RWPE2 (cell line): ENCODE data around the gene ZDHHC17.

ENCODE experiments used
- ATAC-seq: fragments of 200-7000 bp; cut with Tn5 transposase; 3 replicates; pipeline ENCODE4 v1.9.1; 2021; ENCODE audit warnings: low read depth
- DNase-seq: peaks from one replicate; pipeline ENCODE4 v3.0.0-alpha.2; 2020; ENCODE audit warnings: low spot score
- H3K27ac ChIP-seq: fragments of 450-650 bp; 2 replicates; pipeline ENCODE4 v1.5.1; 2017; ENCODE audit warnings: mild to moderate bottlenecking; ENCODE audit not compliant: poor library complexity, severe bottlenecking
- H3K27me3 ChIP-seq: fragments of 250-450 bp; sonication (Bioruptor Pico); 2 replicates; pipeline ENCODE4 v1.5.1; 2021; ENCODE audit warnings: mild to moderate bottlenecking, moderate library complexity; ENCODE audit not compliant: insufficient read depth, poor library complexity, severe bottlenecking
- H3K36me3 ChIP-seq: fragments of 250-450 bp; sonication (Bioruptor Pico); 2 replicates; pipeline ENCODE4 v1.5.1; 2020; ENCODE audit warnings: low read depth, mild to moderate bottlenecking, moderate library complexity
- H3K4me1 ChIP-seq: fragments of 250-450 bp; sonication (Bioruptor Pico); 2 replicates; pipeline ENCODE4 v1.5.1; 2021; ENCODE audit warnings: mild to moderate bottlenecking, moderate library complexity; ENCODE audit not compliant: insufficient read depth, poor library complexity, severe bottlenecking
- H3K4me3 ChIP-seq: fragments of 250-450 bp; sonication (Bioruptor Pico); 2 replicates; pipeline ENCODE4 v1.5.1; 2021; ENCODE audit warnings: mild to moderate bottlenecking, moderate library complexity; ENCODE audit not compliant: severe bottlenecking
- H3K9me3 ChIP-seq: fragments of 250-450 bp; sonication (Bioruptor Pico); 2 replicates; pipeline ENCODE4 v1.5.1; 2021; ENCODE audit warnings: mild to moderate bottlenecking, moderate library complexity; ENCODE audit not compliant: severe bottlenecking
- CTCF ChIP-seq: fragments of 450-650 bp; IDR thresholded peaks from one replicate; pipeline ENCODE4 v1.5.1; 2017; ENCODE audit warnings: mild to moderate bottlenecking, moderate library complexity; ENCODE audit not compliant: poor library complexity, severe bottlenecking

Gene ZDHHC17

GRCh38 chr12:76891609-76892008, 127.7 kb downstream of the ZDHHC17 start:
- Histone ChIP-seq H3K4me1 (peaks cover 3% of the 10 kb centered on the region), H3K27me3 (no peaks in the 10 kb centered on the region), H3K36me3 (no peaks in the 10 kb centered on the region), H3K9me3 (no peaks in the 10 kb centered on the region), H3K4me3 (no peak overlapping the region), H3K27ac (no peak overlapping the region)
- DNase-seq, result no peak
- TF ChIP-seq CTCF, result no peak
- ATAC-seq, result no peak

GRCh38 chr12:76895796-76896195, 131.9 kb downstream of the ZDHHC17 start:
- Histone ChIP-seq H3K36me3 (no peaks in the 10 kb centered on the region), H3K27ac (no peak overlapping the region), H3K4me3 (no peak overlapping the region), H3K4me1 (no peaks in the 10 kb centered on the region), H3K27me3 (no peaks in the 10 kb centered on the region), H3K9me3 (no peaks in the 10 kb centered on the region)
- ATAC-seq, result no peak
- no peak for TF ChIP-seq CTCF
- no peak for DNase-seq

- no peak for ATAC-seq
Measured at GRCh38 chr12:76896274-76896673, 132.4 kb downstream of the ZDHHC17 start.

GRCh38 chr12:76898442-76898841, 134.5 kb downstream of the ZDHHC17 start:
- Histone ChIP-seq H3K27ac (no peak overlapping the region), H3K4me1 (no peaks in the 10 kb centered on the region), H3K27me3 (no peaks in the 10 kb centered on the region), H3K4me3 (no peak overlapping the region), H3K9me3 (no peaks in the 10 kb centered on the region), H3K36me3 (no peaks in the 10 kb centered on the region)
- ATAC-seq, result no peak
- no peak for DNase-seq
- TF ChIP-seq CTCF, result no peak

More at GRCh38 chr12:76896274-76896673, 132.4 kb downstream of the ZDHHC17 start:
- no peak for TF ChIP-seq CTCF
- Histone ChIP-seq H3K4me3 (no peak overlapping the region), H3K9me3 (no peaks in the 10 kb centered on the region), H3K27ac (no peak overlapping the region), H3K4me1 (no peaks in the 10 kb centered on the region), H3K27me3 (no peaks in the 10 kb centered on the region), H3K36me3 (no peaks in the 10 kb centered on the region)
- no peak for DNase-seq

GRCh38 chr12:76899522-76899921, 135.6 kb downstream of the ZDHHC17 start:
- no peak overlapping the region for H3K4me3 ChIP-seq
- H3K27ac ChIP-seq, result no peak overlapping the region
- no peaks in the 10 kb centered on the region for H3K36me3 ChIP-seq
- no peaks in the 10 kb centered on the region for H3K4me1 ChIP-seq
- ATAC-seq (no peak), DNase-seq (no peak)
- no peaks in the 10 kb centered on the region for H3K9me3 ChIP-seq
- no peak for TF ChIP-seq CTCF
- no peaks in the 10 kb centered on the region for H3K27me3 ChIP-seq
